ENCODE results near the gene FBL. TPM values are rescaled to one million over a fixed set of nuclear protein-coding genes. Genes with fewer than 3 reads are reported as not detected.
"Not testable (repeated sequence)": the region's sequence is repeated elsewhere in the genome, so short reads cannot be mapped to it uniquely, and the experiment has no call there.

FBL gene
- total and polyA plus RNA-seq, 10 donors = 126 to 403 (median 181) TPM

GRCh38 chr19:39875401-39875864 is 29.3 kb upstream of the FBL start:
- H3K36me3 ChIP-seq; H3K27me3 ChIP-seq (replicated peaks in 1 of 7); intact Hi-C loops (cut with DNase I; ENCODE audit: low total_unique reads); H3K9me3 ChIP-seq; H3K4me1 ChIP-seq: not testable (repeated sequence)
- 57 to 79% (median 62%) methylated on average over 15 to 43 of the region's 43 CpGs for WGBS, 5 donors
- DNase-seq = peak; percentile 86
- Histone ChIP-seq H3K4me3 (peak overlapping the region in 1 of 8 donors; percentile 11), H3K27ac (peak overlapping the region in 4 of 8 donors; percentile 5 to 48 (median 45))
- peak; percentile 57 to 89 (median 76) for TF ChIP-seq POLR2AphosphoS5 (IDR thresholded peaks at IDR 0.05)

- Histone ChIP-seq H3K4me1 (no peaks in the 10 kb centered on the region), H3K36me3 (peaks cover 0 to 19% (median 0%) of the 10 kb centered on the region in 6 donors), H3K9me3 (no peaks in the 10 kb centered on the region), H3K27ac (peak overlapping the region in 1 of 8 donors; percentile 46), H3K4me3 (no peak overlapping the region), H3K27me3 (replicated peaks in 1 of 7) (peaks cover 0 to 4% (median 0%) of the 10 kb centered on the region in 7 donors)
- intact Hi-C loops (cut with DNase I; ENCODE audit: low total_unique reads) = no loop called here
- no peak for DNase-seq
- TF ChIP-seq POLR2A (IDR thresholded peaks at IDR 0.05) (no peak), POLR2AphosphoS5 (IDR thresholded peaks at IDR 0.05) (no peak), CTCF (IDR thresholded peaks at IDR 0.05 in 8 of 11, conservative IDR thresholded peaks at IDR 0.05 in 3 of 11) (no peak)
- 73 to 100% (median 90%) methylated on average over 1 of the region's 1 CpG for WGBS, 5 donors
Measured at GRCh38 chr19:39874404-39874803, 28.2 kb upstream of the FBL start.

- Histone ChIP-seq H3K9me3 (no peaks in the 10 kb centered on the region), H3K27ac (no peak overlapping the region), H3K4me1 (no peaks in the 10 kb centered on the region), H3K27me3 (replicated peaks in 1 of 7) (peaks cover 0 to 4% (median 0%) of the 10 kb centered on the region in 7 donors), H3K4me3 (no peak overlapping the region), H3K36me3 (peaks cover 0 to 20% (median 0%) of the 10 kb centered on the region in 6 donors)
- DNase-seq = no peak
- no peak for TF ChIP-seq POLR2AphosphoS5 (IDR thresholded peaks at IDR 0.05)
- TF ChIP-seq CTCF (IDR thresholded peaks at IDR 0.05 in 8 of 11, conservative IDR thresholded peaks at IDR 0.05 in 3 of 11) = no peak
- no peak for TF ChIP-seq POLR2A (IDR thresholded peaks at IDR 0.05)
- intact Hi-C loops (cut with DNase I; ENCODE audit: low total_unique reads) = no loop called here
- 90 to 97% (median 94%) methylated on average over 7 to 20 of the region's 20 CpGs for WGBS, 5 donors
Measured at GRCh38 chr19:39873385-39873784, 27.2 kb upstream of the FBL start.

DNA sequence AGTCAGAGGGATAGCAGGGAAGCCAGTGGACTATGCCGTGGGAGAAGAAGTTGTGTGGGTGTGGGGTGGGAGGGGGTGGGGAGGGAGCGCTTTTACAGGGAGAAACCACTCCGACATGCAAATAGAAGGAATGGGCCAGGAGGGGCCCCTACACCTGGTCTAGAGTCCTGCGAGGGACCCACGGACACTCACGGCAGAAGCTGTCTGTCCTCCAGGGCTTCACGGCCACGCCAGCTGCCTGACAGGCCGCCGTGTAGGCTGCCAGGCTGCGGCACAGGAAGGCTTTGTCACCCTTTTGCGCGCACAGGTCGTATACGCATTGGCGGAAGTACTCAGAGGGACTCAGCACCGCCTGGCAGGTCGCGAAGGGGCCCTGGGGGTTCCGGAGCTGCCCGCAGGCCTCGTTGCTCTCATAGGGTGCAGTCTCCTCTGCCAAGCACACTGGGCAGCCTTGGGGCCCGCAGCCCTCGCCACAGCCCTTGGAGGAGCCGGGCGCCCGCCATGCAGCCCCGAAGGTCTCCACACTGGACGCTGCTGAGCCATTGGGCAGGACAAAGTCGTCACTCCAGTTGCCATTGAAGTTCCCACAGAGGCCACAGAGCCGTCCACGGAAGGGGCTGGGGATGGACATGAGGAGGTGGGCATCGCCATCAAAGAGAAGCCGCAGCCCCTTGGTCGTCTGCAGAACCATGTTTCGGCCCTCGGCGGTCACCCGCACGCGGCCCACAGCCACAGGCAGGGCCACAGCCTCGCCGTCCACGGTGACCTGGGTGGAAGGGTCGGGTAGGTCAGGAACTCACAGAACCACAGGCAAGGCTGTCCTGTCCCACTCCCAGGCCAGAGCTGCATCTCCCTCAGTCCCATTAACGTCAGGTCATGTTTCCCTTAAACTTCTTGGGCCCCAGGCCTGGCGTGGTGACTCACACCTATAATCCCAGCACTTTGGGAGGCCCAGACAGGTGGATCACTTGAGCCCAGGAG is 26.0 kb upstream of the FBL start:
- TF ChIP-seq POLR2A (IDR thresholded peaks at IDR 0.05) (no peak), POLR2AphosphoS5 (IDR thresholded peaks at IDR 0.05) (no peak), CTCF (IDR thresholded peaks at IDR 0.05 in 8 of 11, conservative IDR thresholded peaks at IDR 0.05 in 3 of 11) (no peak)
- 88 to 92% (median 88%) methylated on average over 23 to 47 of the region's 47 CpGs for WGBS, 5 donors
- Histone ChIP-seq H3K9me3 (no peaks in the 10 kb centered on the region), H3K27me3 (replicated peaks in 1 of 7) (peaks cover 0 to 4% (median 0%) of the 10 kb centered on the region in 7 donors), H3K27ac (no peak overlapping the region), H3K36me3 (peaks cover 0 to 25% (median 0%) of the 10 kb centered on the region in 6 donors), H3K4me3 (no peak overlapping the region), H3K4me1 (no peaks in the 10 kb centered on the region)
- intact Hi-C loops (cut with DNase I; ENCODE audit: low total_unique reads) = no loop called here
- DNase-seq = no peak
